DND-41 (cell line): ENCODE measurements around the gene TBC1D4.

ENCODE experiments used
- ATAC-seq: fragments of 200-7000 bp; cut with Tn5 transposase; 3 replicates; pipeline ENCODE4 v1.9.1; 2021; ENCODE audit warnings: low read depth; ENCODE audit not compliant: insufficient read depth
- DNase-seq: peaks from one replicate; pipeline ENCODE4 v3.0.0-alpha.2; 2020
- H2AFZ ChIP-seq: 2 replicates; pipeline ENCODE4 v1.6.0; 2012; ENCODE audit warnings: low read depth, low read length
- H3K27ac ChIP-seq: 2 replicates; pipeline ENCODE4 v1.5.1; 2012; ENCODE audit warnings: low read length, inconsistent platforms
- H3K27me3 ChIP-seq: fragments of 200-600 bp; sonication (generic); 2 replicates; pipeline ENCODE4 v1.6.0; 2012; ENCODE audit warnings: low read length, mild to moderate bottlenecking, inconsistent platforms; ENCODE audit not compliant: insufficient read depth, poor library complexity
- H3K36me3 ChIP-seq: 2 replicates; pipeline ENCODE4 v1.5.1; 2012; ENCODE audit warnings: low read length, inconsistent platforms; ENCODE audit not compliant: insufficient read depth
- H3K4me1 ChIP-seq: 2 replicates; pipeline ENCODE4 v1.5.1; 2012; ENCODE audit warnings: mild to moderate bottlenecking, low read length; ENCODE audit not compliant: insufficient read depth
- H3K4me2 ChIP-seq: 2 replicates; pipeline ENCODE4 v1.6.0; 2012; ENCODE audit warnings: mild to moderate bottlenecking, moderate library complexity, low read length, inconsistent platforms; ENCODE audit not compliant: insufficient read depth
- H3K4me3 ChIP-seq, 2 experiments: fragments of 200-600 bp in 1 of 2; shearing (Covaris generic) in 1 of 2; 2 replicates each; pipeline ENCODE4 v1.5.1; 2012 to 2016; ENCODE audit warnings: inconsistent platforms in 2 of 2, low read length in 2 of 2, mild to moderate bottlenecking in 2 of 2, low read depth in 1 of 2, moderate library complexity in 1 of 2
- H3K79me2 ChIP-seq: 2 replicates; pipeline ENCODE4 v1.6.0; 2012; ENCODE audit warnings: low read length, inconsistent platforms; ENCODE audit not compliant: insufficient read depth
- H3K9ac ChIP-seq: 2 replicates; pipeline ENCODE4 v1.6.0; 2012; ENCODE audit warnings: low read depth, mild to moderate bottlenecking, inconsistent platforms, low read length, moderate library complexity
- H3K9me3 ChIP-seq: 2 replicates; pipeline ENCODE4 v1.5.1; 2012; ENCODE audit warnings: low read length, moderate library complexity, mild to moderate bottlenecking, inconsistent platforms; ENCODE audit not compliant: insufficient read depth, severe bottlenecking
- H4K20me1 ChIP-seq: 2 replicates; pipeline ENCODE4 v1.6.0; 2012; ENCODE audit warnings: low read length; ENCODE audit not compliant: insufficient read depth
- EZH2 ChIP-seq: IDR thresholded peaks from 3 replicates; pipeline ENCODE4 v1.6.1; 2012; ENCODE audit warnings: borderline replicate concordance, low read depth, mild to moderate bottlenecking, moderate library complexity, low read length, inconsistent platforms; ENCODE audit not compliant: severe bottlenecking
- TF ChIP-seq, protein P1 (sequence below): IDR thresholded peaks from 2 replicates; pipeline ENCODE4 v1.5.1; 2012; ENCODE audit warnings: borderline replicate concordance, low read length, moderate library complexity, mild to moderate bottlenecking; ENCODE audit not compliant: poor library complexity, severe bottlenecking; ENCODE audit errors: extremely low read depth

Gene TBC1D4

DNA sequence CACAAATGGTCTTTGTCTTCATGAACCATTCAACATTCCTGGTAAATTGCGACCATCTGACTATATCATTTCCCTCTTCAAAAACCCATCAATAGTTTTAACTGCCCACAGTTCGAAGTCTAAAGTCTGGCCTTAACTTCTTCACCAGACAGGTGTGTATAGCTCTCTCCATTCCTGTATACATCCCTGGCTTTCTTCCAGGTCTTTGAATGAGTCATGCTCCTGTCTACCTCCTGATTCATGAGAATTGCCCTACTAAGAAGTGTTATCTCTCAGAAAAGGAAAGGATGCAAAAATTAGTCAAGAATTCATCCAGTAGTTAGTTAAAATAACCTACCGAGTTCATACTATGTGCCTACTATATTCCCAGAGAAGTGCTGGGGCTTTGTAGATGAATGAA, 225.0 kb downstream of the TBC1D4 start:
- H3K27me3 ChIP-seq = peaks cover 3% of the 10 kb centered on the region
- no peaks in the 10 kb centered on the region for H3K4me1 ChIP-seq
- H3K4me2 ChIP-seq = no peak overlapping the region
- no peak for ATAC-seq
- no peak overlapping the region for H3K27ac ChIP-seq
- H2AFZ ChIP-seq = no peak overlapping the region
- no peak overlapping the region for H3K9ac ChIP-seq
- TF ChIP-seq EZH2 = no peak
- TF ChIP-seq, protein P1, sequence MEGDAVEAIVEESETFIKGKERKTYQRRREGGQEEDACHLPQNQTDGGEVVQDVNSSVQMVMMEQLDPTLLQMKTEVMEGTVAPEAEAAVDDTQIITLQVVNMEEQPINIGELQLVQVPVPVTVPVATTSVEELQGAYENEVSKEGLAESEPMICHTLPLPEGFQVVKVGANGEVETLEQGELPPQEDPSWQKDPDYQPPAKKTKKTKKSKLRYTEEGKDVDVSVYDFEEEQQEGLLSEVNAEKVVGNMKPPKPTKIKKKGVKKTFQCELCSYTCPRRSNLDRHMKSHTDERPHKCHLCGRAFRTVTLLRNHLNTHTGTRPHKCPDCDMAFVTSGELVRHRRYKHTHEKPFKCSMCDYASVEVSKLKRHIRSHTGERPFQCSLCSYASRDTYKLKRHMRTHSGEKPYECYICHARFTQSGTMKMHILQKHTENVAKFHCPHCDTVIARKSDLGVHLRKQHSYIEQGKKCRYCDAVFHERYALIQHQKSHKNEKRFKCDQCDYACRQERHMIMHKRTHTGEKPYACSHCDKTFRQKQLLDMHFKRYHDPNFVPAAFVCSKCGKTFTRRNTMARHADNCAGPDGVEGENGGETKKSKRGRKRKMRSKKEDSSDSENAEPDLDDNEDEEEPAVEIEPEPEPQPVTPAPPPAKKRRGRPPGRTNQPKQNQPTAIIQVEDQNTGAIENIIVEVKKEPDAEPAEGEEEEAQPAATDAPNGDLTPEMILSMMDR = no peak
- no peaks in the 10 kb centered on the region for H4K20me1 ChIP-seq
- H3K9me3 ChIP-seq = no peaks in the 10 kb centered on the region
- H3K36me3 ChIP-seq = no peaks in the 10 kb centered on the region
- DNase-seq = no peak
- no peak overlapping the region for H3K4me3 ChIP-seq
- H3K79me2 ChIP-seq = no peaks in the 10 kb centered on the region

DNA sequence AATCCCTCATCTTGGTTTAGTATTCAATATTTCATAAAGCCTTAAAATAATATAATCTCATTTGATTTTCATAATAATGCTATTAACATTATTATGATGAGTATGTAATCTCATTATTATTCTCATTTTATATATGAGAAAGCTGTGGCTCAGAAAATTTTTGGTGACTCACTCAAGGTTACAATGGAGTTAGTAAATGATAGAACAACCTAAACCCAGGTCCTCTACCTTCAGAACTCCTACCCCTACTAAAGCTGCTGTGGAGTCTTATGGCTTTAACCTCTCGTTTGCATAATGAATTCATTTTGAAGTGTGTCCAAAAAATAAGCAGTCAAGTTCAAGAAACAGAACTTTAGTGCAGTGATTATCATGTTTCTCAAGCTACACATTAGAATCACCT, 226.3 kb downstream of the TBC1D4 start:
- DNase-seq = no peak
- peaks cover 3% of the 10 kb centered on the region for H3K27me3 ChIP-seq
- no peak overlapping the region for H3K9ac ChIP-seq
- H3K36me3 ChIP-seq = no peaks in the 10 kb centered on the region
- TF ChIP-seq, protein P1 = no peak
- no peaks in the 10 kb centered on the region for H3K9me3 ChIP-seq
- no peaks in the 10 kb centered on the region for H4K20me1 ChIP-seq
- no peaks in the 10 kb centered on the region for H3K79me2 ChIP-seq
- ATAC-seq = no peak
- H3K4me1 ChIP-seq = no peaks in the 10 kb centered on the region
- H2AFZ ChIP-seq = no peak overlapping the region
- H3K4me3 ChIP-seq = no peak overlapping the region
- H3K27ac ChIP-seq = no peak overlapping the region
- H3K4me2 ChIP-seq = no peak overlapping the region

DNA sequence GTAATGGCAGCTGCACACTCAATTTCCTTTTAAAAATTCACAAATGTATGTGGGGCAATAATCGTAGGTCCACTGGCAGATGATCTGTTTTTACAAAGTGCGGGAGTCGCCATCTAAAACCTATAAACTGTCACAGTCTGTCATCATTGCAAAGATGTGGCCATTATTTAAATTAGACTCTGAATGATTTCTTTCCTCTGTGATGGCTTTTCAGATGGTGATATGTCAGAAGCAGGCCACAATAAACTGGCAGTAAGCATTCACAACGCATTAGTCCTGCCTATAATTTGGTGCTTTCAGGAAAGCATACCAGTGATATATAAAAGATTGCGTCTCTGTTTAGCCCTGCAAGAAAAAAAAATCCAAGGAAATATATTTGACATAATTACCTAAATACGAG, 226.8 kb downstream of the TBC1D4 start:
- Histone ChIP-seq H3K4me1 (no peaks in the 10 kb centered on the region), H3K27ac (no peak overlapping the region), H2AFZ (no peak overlapping the region), H4K20me1 (no peaks in the 10 kb centered on the region), H3K36me3 (no peaks in the 10 kb centered on the region), H3K4me2 (no peak overlapping the region), H3K9me3 (no peaks in the 10 kb centered on the region), H3K4me3 (no peak overlapping the region), H3K9ac (no peak overlapping the region), H3K27me3 (peaks cover 3% of the 10 kb centered on the region), H3K79me2 (no peaks in the 10 kb centered on the region)
- TF ChIP-seq, protein P1 = no peak
- TF ChIP-seq EZH2 = no peak
- ATAC-seq (no peak), DNase-seq (no peak)

DNA sequence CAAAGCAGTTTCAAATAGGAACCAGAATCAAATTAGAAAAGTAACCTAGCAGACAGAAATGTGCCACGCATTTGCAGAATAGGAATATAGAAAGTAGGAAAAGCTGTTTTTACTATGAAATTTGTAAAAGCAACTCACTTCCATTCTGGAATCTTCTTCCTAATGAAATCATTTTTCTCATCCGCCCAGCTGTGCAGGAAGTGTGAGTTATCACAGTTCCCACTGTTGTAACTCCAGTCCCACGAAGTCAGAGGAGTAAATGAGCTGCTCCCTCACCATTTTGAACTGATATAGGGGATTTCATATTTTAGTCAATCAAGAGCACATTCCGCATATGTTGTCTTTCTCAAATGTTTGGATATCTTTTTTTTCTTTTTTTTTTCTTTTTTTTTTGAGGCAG, 230.8 kb downstream of the TBC1D4 start:
- Histone ChIP-seq H3K27me3 (peaks cover 3% of the 10 kb centered on the region), H3K27ac (no peak overlapping the region), H3K4me3 (no peak overlapping the region), H3K9me3 (no peaks in the 10 kb centered on the region), H3K79me2 (no peaks in the 10 kb centered on the region), H3K9ac (no peak overlapping the region), H3K4me2 (no peak overlapping the region), H3K4me1 (no peaks in the 10 kb centered on the region), H2AFZ (no peak overlapping the region), H4K20me1 (no peaks in the 10 kb centered on the region), H3K36me3 (no peaks in the 10 kb centered on the region)
- ATAC-seq (no peak), DNase-seq (no peak)
- TF ChIP-seq, protein P1 = no peak
- TF ChIP-seq EZH2 = no peak
